Osteocyte (in vitro differentiated cells): ENCODE results near the gene NPHS1. TPM values are rescaled to one million over a fixed set of nuclear protein-coding genes. Genes with fewer than 3 reads are reported as not detected.

Source experiments
- DNase-seq: peaks from one replicate; pipeline ENCODE4 v3.0.0; 2021; ENCODE audit warnings: mixed read lengths; ENCODE audit not compliant: unreplicated experiment; ENCODE audit errors: extremely low spot score
- H3K27ac Mint-ChIP-seq: one replicate; pipeline ENCODE4 v1.8.0; 2021; ENCODE audit warnings: mild to moderate bottlenecking, mixed read lengths; ENCODE audit not compliant: unreplicated experiment
- H3K27me3 Mint-ChIP-seq: one replicate; pipeline ENCODE4 v1.8.0; 2021; ENCODE audit warnings: mixed read lengths; ENCODE audit not compliant: unreplicated experiment
- H3K36me3 Mint-ChIP-seq: one replicate; pipeline ENCODE4 v1.8.0; 2021; ENCODE audit warnings: mixed read lengths; ENCODE audit not compliant: unreplicated experiment
- H3K4me1 Mint-ChIP-seq: one replicate; pipeline ENCODE4 v1.8.0; 2021; ENCODE audit warnings: mixed read lengths; ENCODE audit not compliant: unreplicated experiment
- H3K4me3 Mint-ChIP-seq: one replicate; pipeline ENCODE4 v1.8.0; 2021; ENCODE audit warnings: mild to moderate bottlenecking, moderate library complexity, mixed read lengths; ENCODE audit not compliant: unreplicated experiment
- H3K9me3 Mint-ChIP-seq: one replicate; pipeline ENCODE4 v1.8.0; 2021; ENCODE audit warnings: mixed read lengths; ENCODE audit not compliant: unreplicated experiment
- total RNA-seq: library from RNA; stranded (reverse); gene quantifications from 2 replicates; pipeline ENCODE4 v1.2.1, GENCODE V29; 2021
- TF ChIP-seq, protein P1 (sequence below): fragments of 200-600 bp; sonication (generic); IDR thresholded peaks from 2 replicates; pipeline ENCODE4 v1.5.0; 2021; ENCODE audit warnings: antibody characterized with exemption, mild to moderate bottlenecking, moderate library complexity

Gene NPHS1
- total RNA-seq, 1 donor from 2014 or later = not detected

DNA sequence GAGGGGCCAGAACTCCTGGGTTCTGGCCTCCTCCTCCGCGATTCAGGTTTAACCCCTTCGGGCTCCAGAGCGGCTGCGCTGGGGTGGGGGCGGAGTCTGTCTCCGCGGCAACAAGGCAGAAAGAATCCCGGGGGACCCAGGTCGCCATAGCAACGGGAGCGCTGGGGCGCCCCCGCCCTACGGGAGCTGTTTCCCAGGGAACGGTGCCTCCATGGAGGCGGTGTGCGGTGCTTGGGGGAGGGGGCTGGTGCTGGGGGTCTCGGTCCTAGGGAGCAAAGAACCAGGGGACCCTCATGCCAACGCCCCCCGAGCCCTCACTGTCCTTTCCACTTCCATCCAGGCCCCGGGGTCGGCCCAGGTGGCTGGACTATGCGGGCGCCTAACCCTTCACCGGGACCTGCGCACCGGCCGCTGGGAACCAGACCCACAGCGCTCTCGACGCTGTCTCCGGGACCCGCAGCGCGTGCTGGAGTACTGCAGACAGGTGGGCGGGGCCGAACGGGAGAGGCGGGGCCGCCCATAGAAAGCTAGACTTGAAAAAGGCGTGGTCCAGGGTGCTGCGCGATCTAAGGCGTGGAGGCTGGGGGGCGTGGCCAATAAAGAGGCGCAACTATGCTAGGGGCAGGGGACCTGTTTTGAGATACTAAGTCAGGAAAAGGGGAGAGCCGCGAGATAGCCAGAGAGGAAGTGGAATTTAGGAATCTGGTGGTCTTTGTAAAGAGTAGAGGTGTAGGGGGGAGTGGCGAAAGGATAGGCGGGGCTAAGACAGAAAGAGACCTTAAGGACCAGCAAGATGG is 17.2 kb upstream of the NPHS1 start:
- no peaks in the 10 kb centered on the region for H3K36me3 Mint-ChIP-seq
- TF ChIP-seq, protein P1, sequence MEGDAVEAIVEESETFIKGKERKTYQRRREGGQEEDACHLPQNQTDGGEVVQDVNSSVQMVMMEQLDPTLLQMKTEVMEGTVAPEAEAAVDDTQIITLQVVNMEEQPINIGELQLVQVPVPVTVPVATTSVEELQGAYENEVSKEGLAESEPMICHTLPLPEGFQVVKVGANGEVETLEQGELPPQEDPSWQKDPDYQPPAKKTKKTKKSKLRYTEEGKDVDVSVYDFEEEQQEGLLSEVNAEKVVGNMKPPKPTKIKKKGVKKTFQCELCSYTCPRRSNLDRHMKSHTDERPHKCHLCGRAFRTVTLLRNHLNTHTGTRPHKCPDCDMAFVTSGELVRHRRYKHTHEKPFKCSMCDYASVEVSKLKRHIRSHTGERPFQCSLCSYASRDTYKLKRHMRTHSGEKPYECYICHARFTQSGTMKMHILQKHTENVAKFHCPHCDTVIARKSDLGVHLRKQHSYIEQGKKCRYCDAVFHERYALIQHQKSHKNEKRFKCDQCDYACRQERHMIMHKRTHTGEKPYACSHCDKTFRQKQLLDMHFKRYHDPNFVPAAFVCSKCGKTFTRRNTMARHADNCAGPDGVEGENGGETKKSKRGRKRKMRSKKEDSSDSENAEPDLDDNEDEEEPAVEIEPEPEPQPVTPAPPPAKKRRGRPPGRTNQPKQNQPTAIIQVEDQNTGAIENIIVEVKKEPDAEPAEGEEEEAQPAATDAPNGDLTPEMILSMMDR = no peak
- H3K4me3 Mint-ChIP-seq = peak overlapping the region; percentile 69
- no peak for DNase-seq
- peaks cover 13% of the 10 kb centered on the region for H3K4me1 Mint-ChIP-seq
- H3K27ac Mint-ChIP-seq = no peak overlapping the region
- no peaks in the 10 kb centered on the region for H3K9me3 Mint-ChIP-seq
- H3K27me3 Mint-ChIP-seq = peaks cover 30% of the 10 kb centered on the region

DNA sequence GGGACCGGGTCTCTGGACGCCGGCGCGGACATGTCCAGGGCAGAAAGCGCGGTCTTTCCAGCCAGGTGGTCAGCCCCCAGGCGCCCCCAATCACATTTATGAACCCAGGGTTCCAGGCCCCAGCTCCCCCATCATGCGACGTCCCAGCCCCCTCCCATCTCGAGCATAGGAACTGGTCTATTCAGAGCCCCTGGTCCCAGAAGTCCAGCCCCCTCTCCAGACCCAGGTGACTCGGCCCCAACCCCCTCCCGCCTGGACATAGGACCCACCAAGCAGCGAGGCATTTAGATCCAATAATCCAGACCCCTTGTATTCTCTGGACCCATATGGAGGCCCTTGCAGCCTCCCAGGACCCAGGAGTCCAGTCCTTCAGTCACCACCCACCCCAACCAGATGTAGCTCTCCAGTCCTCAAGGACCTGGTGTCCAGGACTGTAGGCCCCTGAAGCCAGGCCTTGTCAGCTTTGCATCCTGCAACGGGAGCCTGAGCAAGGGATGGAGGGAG is 16.6 kb upstream of the NPHS1 start:
- Mint-ChIP-seq H3K27ac (no peak overlapping the region), H3K4me3 (peak overlapping the region; percentile 69), H3K9me3 (no peaks in the 10 kb centered on the region), H3K4me1 (peaks cover 13% of the 10 kb centered on the region), H3K27me3 (peaks cover 33% of the 10 kb centered on the region), H3K36me3 (no peaks in the 10 kb centered on the region)
- TF ChIP-seq, protein P1 = no peak
- DNase-seq = no peak

DNA sequence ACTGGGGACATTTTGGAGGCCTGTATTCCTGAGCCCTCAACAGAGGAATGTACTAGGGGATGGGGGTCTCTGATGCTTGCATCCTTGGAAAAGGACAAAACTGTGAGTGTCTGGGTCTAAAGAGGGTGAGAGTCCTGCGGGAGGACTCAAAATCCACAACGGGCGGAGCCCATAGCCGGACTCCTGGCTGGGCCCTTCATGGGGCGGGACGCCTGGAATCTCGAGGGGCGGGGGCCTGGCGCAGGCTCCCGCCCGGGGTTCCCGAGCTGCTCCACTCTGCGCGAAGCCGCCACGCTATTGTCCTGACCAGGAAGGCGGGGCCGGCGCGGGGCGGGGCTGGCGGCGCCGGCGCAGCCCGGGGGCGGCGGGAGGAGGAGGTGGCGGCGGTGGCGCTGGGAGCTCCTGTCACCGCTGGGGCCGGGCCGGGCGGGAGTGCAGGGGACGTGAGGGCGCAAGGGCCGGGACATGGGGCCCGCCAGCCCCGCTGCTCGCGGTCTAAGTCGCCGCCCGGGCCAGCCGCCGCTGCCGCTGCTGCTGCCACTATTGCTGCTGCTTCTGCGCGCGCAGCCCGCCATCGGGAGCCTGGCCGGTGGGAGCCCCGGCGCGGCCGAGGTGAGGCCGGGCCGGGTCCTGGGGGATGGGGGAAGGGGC is 16.0 kb upstream of the NPHS1 start, which contains the start of gene APLP1:
Gene APLP1, plus strand, starts transcription at position 403 of the 651 bp plus-strand sequence. Its CDS starts 63 bp downstream, at position 466.
- Mint-ChIP-seq H3K27me3 (peaks cover 33% of the 10 kb centered on the region), H3K27ac (no peak within 1 kb of the TSS), H3K4me3 (peak within 1 kb of the TSS; percentile 69), H3K4me1 (peaks cover 13% of the 10 kb centered on the region), H3K9me3 (no peaks in the 10 kb centered on the region), H3K36me3 (no peaks in the 10 kb centered on the region)
- TF ChIP-seq, protein P1 = no peak
- DNase-seq = no peak

DNA sequence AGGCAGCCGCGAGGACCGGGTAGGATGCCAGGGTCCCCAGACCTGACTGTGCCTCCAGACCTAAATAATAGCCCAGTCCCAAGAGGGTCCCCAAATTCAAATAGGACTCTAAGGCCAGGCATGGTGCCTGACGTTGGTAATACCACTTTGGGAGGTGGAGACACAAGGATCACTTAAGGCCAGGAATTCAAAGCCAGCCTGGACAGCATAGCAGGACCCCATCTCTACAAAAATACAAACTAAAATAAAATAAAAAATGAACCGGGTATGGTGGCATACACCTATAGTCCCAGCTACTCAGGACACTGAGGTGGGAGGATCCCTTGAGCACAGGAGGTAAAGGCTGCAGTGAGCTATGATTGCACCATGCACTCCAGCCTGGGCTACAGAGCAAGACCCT is 10.7 kb upstream of the NPHS1 start:
- Mint-ChIP-seq H3K4me3 (no peak overlapping the region), H3K27ac (no peak overlapping the region), H3K27me3 (peaks cover 75% of the 10 kb centered on the region), H3K4me1 (peaks cover 7% of the 10 kb centered on the region), H3K9me3 (no peaks in the 10 kb centered on the region), H3K36me3 (no peaks in the 10 kb centered on the region)
- TF ChIP-seq, protein P1 = no peak
- no peak for DNase-seq

DNA sequence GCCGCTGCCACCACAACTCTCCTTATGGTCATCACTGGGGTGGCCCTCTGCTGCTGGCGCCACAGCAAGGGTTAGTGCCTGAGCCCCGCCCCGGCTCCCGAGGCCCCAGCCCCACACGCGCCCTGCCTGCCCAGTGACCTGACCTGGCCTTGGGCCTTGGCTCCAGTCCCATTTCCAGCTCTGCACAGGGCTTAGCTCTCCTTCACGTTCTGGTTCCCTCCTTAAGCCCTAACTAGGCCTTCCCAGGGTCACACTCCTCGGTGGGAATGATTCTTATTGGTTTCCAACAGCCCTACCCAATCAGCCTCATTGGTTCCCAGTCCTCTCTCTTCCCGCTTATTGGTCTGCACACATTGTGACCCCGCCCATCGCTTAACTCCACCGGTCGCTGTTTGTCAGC is 10.2 kb upstream of the NPHS1 start:
- no peak for DNase-seq
- H3K36me3 Mint-ChIP-seq = no peaks in the 10 kb centered on the region
- peaks cover 75% of the 10 kb centered on the region for H3K27me3 Mint-ChIP-seq
- H3K27ac Mint-ChIP-seq = no peak overlapping the region
- no peaks in the 10 kb centered on the region for H3K9me3 Mint-ChIP-seq
- TF ChIP-seq, protein P1 = no peak
- H3K4me1 Mint-ChIP-seq = peaks cover 7% of the 10 kb centered on the region
- H3K4me3 Mint-ChIP-seq = no peak overlapping the region
